ENCODE results near the gene DNMBP. TPM values are rescaled to one million over a fixed set of nuclear protein-coding genes. Genes with fewer than 3 reads are reported as not detected.
"Not testable (repeated sequence)": the region's sequence is repeated elsewhere in the genome, so short reads cannot be mapped to it uniquely, and the experiment has no call there.

DNMBP gene
- total and polyA plus RNA-seq, 2 of the 8 experiments (the other 6 are each of a cell fraction or from before 2014, with no cell fraction given): 19.1 to 26.4 TPM

DNA sequence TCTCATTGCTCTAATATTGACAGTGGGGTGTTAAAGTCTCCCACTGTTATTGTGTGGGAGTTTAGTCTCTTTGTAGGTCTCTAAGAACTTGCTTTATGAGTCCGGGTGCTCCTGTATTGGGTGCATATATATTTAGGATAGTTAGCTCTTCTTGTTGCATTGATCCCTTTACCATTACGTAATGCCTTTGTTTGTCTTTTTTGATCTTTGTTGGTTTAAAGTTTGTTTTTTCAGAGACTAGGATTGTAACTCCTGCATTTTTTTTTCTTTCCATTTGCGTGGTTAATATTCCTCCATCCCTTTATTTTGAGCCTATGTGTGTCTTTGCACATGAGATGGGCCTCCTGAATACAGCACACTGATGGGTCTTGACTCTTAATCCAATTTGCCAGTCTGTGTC, 142.5 kb downstream of the DNMBP start:
- H3K79me2 ChIP-seq (ENCODE audit: control insufficient read depth in 1 of 2, insufficient read depth in 2 of 2, low read length in 2 of 2); DNase-seq (ENCODE audit: low read depth in 1 of 2, low spot score in 2 of 2); H4K20me1 ChIP-seq (replicated peaks in 1 of 2; ENCODE audit: control insufficient read depth in 1 of 2, insufficient read depth in 2 of 2, low read length in 2 of 2); H3K4me2 ChIP-seq (ENCODE audit: insufficient read depth in 1 of 2, low read depth in 2 of 2, low read length in 2 of 2); H3K27me3 ChIP-seq (replicated peaks in 1 of 4; ENCODE audit: control insufficient read depth in 3 of 4, extremely low read depth in 1 of 4, insufficient read depth in 3 of 4, low read length in 3 of 4); H2BK20ac ChIP-seq (ENCODE audit: low read length); H3K4me3 ChIP-seq (ENCODE audit: extremely low read depth in 1 of 4, insufficient read depth in 2 of 4, low read depth in 3 of 4, low read length in 4 of 4); H2BK5ac ChIP-seq (ENCODE audit: low read depth, low read length); H3K23ac ChIP-seq (ENCODE audit: insufficient read length); H3K9me3 ChIP-seq (ENCODE audit: insufficient read depth in 2 of 2, low read depth in 1 of 2, low read length in 1 of 2); H4K5ac ChIP-seq (ENCODE audit: insufficient read length, low read depth, low read length); H2AK5ac ChIP-seq (ENCODE audit: low read depth, low read length); H2BK120ac ChIP-seq (replicated peaks; ENCODE audit: low read depth, low read length); FAIRE-seq; H3K4ac ChIP-seq (replicated peaks; ENCODE audit: insufficient read length, low read depth, low read length); H3K79me1 ChIP-seq (ENCODE audit: low read depth, low read length); H3K14ac ChIP-seq (ENCODE audit: insufficient read length); H3K36me3 ChIP-seq (ENCODE audit: control insufficient read depth in 2 of 4, insufficient read depth in 4 of 4, low read length in 3 of 4); H2BK15ac ChIP-seq (ENCODE audit: low read length); H3K18ac ChIP-seq (ENCODE audit: extremely low read depth, low read length); H3K23me2 ChIP-seq (ENCODE audit: low read depth, low read length); H3K56ac ChIP-seq (replicated peaks; ENCODE audit: insufficient read length, low read depth, low read length); H4K8ac ChIP-seq (ENCODE audit: extremely low read depth, insufficient read depth, low read length); H3K9ac ChIP-seq (replicated peaks in 1 of 4; ENCODE audit: extremely low read depth in 1 of 4, low read depth in 3 of 4, low read length in 3 of 4); H3K27ac ChIP-seq (ENCODE audit: low read depth, low read length); H2AFZ ChIP-seq (ENCODE audit: low read length); H3K4me1 ChIP-seq (replicated peaks in 1 of 4; ENCODE audit: control insufficient read depth in 3 of 4, insufficient read depth in 4 of 4, low read length in 3 of 4); H2BK12ac ChIP-seq (ENCODE audit: low read depth, low read length); H4K91ac ChIP-seq (replicated peaks; ENCODE audit: insufficient read length, low read length): not testable (repeated sequence)
- 96% methylated on average over 3 of the region's 3 CpGs; no CpG with 5 or more reads in 1 of the 2 experiments for WGBS, 2 experiments (ENCODE audit: extremely low coverage in 1 of 2, insufficient coverage in 1 of 2, insufficient read length in 1 of 2, insufficient replicate concordance in 2 of 2, low coverage in 1 of 2, low lambda C conversion rate in 2 of 2, missing lambda C conversion rate in 1 of 2)
- ChIA-PET POLR2A (ENCODE audit: partially characterized antibody) (interaction anchor here (1.1 kb wide), 2 partner anchors 11 to 14 kb away, joined by 3 read pairs; no protein-coding TSS in a partner anchor), CTCF (ENCODE audit: partially characterized antibody) (interaction anchor here (1.1 to 4.4 kb wide), 4 partner anchors 8 to 21 kb away, joined by 3 to 28 read pairs (median 6); no protein-coding TSS in a partner anchor)

Data from H1 (cell line).